Measurements from ENCODE around the gene ZNHIT1. TPM values are rescaled to one million over a fixed set of nuclear protein-coding genes. Genes with fewer than 3 reads are reported as not detected.
"Not testable (repeated sequence)": the region's sequence is repeated elsewhere in the genome, so short reads cannot be mapped to it uniquely, and the experiment has no call there.

The ZNHIT1 gene
- total RNA-seq, 1 donor from 2014 or later, result 109 TPM

GRCh38 chr7:101198476-101198875, 19.5 kb upstream of the ZNHIT1 start:
- H3K4me3 ChIP-seq (ENCODE audit: low read depth, low read length), result no peak overlapping the region
- H3K36me3 ChIP-seq (ENCODE audit: control insufficient read depth, insufficient read depth, low read length), result no peaks in the 10 kb centered on the region
- no peak for DNase-seq (ENCODE audit: low read depth)
- peaks cover 39% of the 10 kb centered on the region for H3K27me3 ChIP-seq (ENCODE audit: control insufficient read depth, insufficient read depth, low read length)
- no peak for TF ChIP-seq CTCF (IDR thresholded peaks at IDR 0.05; ENCODE audit: insufficient read depth, low read length, poor library complexity, severe bottlenecking)

DNA sequence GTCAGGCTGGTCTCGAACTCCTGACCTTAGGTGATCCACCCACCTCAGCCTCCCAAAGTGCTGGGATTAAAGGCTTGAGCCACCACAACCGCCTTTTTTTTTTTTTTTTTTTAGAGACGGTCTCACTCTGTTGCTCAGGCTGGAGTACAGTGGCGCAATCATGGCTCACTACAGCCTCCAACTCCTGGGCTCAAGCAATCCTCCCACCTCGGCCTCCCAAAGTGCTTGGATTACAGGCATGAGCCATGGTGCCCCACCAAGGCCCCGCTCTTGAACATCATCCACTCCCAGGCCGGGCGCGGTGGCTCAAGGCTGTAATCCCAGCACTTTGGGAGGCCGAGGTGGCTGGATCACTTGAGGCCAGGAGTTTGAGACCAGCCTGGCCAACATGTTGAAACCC, 18.4 kb upstream of the ZNHIT1 start:
- peaks cover 40% of the 10 kb centered on the region for H3K27me3 ChIP-seq (ENCODE audit: control insufficient read depth, insufficient read depth, low read length)
- not testable (repeated sequence) for H3K4me3 ChIP-seq (ENCODE audit: low read depth, low read length); DNase-seq (ENCODE audit: low read depth); H3K36me3 ChIP-seq (ENCODE audit: control insufficient read depth, insufficient read depth, low read length)

GRCh38 chr7:101200504-101200861, 17.5 kb upstream of the ZNHIT1 start:
- TF ChIP-seq CTCF (IDR thresholded peaks at IDR 0.05; ENCODE audit: insufficient read depth, low read length, poor library complexity, severe bottlenecking), result no peak

GRCh38 chr7:101200862-101201599, 16.9 kb upstream of the ZNHIT1 start, which contains the start of gene MOGAT3:
Gene MOGAT3, minus strand, starts transcription at chr7:101201036. Its CDS starts 182 bp downstream, at chr7:101200854.
- no peak for TF ChIP-seq CTCF (IDR thresholded peaks at IDR 0.05; ENCODE audit: insufficient read depth, low read length, poor library complexity, severe bottlenecking)
- peaks cover 40% of the 10 kb centered on the region for H3K27me3 ChIP-seq (ENCODE audit: control insufficient read depth, insufficient read depth, low read length)
- DNase-seq (ENCODE audit: low read depth), result no peak
- H3K4me3 ChIP-seq (ENCODE audit: low read depth, low read length), result no peak within 1 kb of the TSS
- H3K36me3 ChIP-seq (ENCODE audit: control insufficient read depth, insufficient read depth, low read length), result no peaks in the 10 kb centered on the region

More at GRCh38 chr7:101200504-101200861, 17.5 kb upstream of the ZNHIT1 start:
- H3K4me3 ChIP-seq (ENCODE audit: low read depth, low read length), result no peak overlapping the region
- no peak for DNase-seq (ENCODE audit: low read depth)
- H3K27me3 ChIP-seq (ENCODE audit: control insufficient read depth, insufficient read depth, low read length), result peaks cover 40% of the 10 kb centered on the region
- H3K36me3 ChIP-seq (ENCODE audit: control insufficient read depth, insufficient read depth, low read length), result no peaks in the 10 kb centered on the region

- Histone ChIP-seq H3K36me3 (ENCODE audit: control insufficient read depth, insufficient read depth, low read length) (no peaks in the 10 kb centered on the region), H3K4me3 (ENCODE audit: low read depth, low read length) (no peak overlapping the region), H3K27me3 (ENCODE audit: control insufficient read depth, insufficient read depth, low read length) (peaks cover 40% of the 10 kb centered on the region)
- no peak for DNase-seq (ENCODE audit: low read depth)
- TF ChIP-seq CTCF (IDR thresholded peaks at IDR 0.05; ENCODE audit: insufficient read depth, low read length, poor library complexity, severe bottlenecking), result no peak
Measured at GRCh38 chr7:101201695-101202602, 16.0 kb upstream of the ZNHIT1 start.

DNA sequence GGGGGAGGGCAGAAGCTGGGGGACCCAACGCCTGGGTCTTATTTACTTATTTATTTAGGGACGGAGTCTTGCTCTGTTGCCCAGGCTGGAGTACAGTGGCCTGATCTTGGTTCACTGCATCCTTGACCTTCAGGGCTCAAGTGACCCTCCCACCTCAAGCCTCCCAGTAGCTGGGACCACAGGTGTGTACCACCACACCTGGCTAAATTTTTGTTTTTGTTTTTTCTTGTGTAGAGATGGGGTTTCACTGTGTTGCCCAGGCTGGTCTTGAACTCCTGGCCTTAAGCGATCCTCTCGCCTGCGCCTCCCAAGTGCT, 15.4 kb upstream of the ZNHIT1 start:
- DNase-seq (ENCODE audit: low read depth), result no peak
- H3K27me3 ChIP-seq (ENCODE audit: control insufficient read depth, insufficient read depth, low read length), result peaks cover 40% of the 10 kb centered on the region
- no peaks in the 10 kb centered on the region for H3K36me3 ChIP-seq (ENCODE audit: control insufficient read depth, insufficient read depth, low read length)
- no peak overlapping the region for H3K4me3 ChIP-seq (ENCODE audit: low read depth, low read length)
- no peak for TF ChIP-seq CTCF (IDR thresholded peaks at IDR 0.05; ENCODE audit: insufficient read depth, low read length, poor library complexity, severe bottlenecking)

DNA sequence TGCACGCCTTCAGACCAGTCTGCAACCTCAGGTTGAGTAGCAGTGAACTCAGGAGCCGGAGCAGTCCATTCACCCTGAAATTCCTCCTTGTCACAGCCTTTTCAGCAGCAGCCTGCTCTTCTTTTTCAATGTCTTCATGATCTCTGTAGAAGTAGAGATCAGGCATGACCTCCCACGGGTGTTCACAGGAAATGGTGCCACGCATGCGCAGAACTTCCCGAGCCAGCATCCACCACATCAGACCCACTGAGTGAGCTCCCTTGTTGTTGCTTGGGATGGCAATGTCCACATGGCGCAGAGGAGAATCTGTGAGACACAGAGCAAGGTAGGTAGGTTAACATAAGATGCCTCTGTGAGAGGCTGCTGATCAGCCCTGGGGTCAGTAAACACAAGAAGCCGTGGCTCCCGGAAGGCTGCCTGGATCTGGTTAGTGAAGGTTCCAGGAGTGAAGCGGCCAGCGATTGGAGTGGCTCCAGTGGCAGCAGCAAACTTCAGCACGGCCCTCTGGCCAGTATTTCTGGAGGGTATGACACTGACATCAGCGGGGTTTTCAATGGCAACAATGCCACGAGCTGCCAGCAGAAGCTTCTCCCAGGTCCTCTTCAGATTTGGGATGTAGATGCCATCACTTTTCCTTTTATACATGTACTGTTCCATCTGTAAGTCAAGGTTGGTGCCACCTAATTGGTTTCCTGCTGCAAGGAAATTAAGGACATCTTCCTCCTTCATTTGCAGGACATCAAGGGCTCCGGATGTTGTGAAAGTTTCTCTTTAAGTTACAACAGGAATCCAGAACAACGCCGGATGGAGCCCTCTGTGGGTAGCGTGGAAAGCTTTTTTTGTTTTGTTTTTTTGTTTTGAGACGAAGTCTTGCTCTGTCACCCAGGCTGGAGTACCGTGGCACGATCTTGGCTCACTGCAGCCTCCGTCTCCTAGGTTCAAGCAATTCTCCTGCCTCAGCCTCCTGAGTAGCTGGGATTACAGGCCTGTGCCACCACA, 13.9 kb upstream of the ZNHIT1 start:
- peaks cover 35% of the 10 kb centered on the region for H3K27me3 ChIP-seq (ENCODE audit: control insufficient read depth, insufficient read depth, low read length)
- DNase-seq (ENCODE audit: low read depth); H3K36me3 ChIP-seq (ENCODE audit: control insufficient read depth, insufficient read depth, low read length); H3K4me3 ChIP-seq (ENCODE audit: low read depth, low read length): not testable (repeated sequence)
